HEK293T (cell line): ENCODE measurements around the gene FARP2.

Source experiments
- CTCF ChIA-PET: fragments of 350-600 bp; formaldehyde crosslinking; extraction: SDS; loops from one replicate; lab custom pipeline; 2021; ENCODE audit warnings: antibody characterized with exemption, inconsistent platforms; lab: Yijun Ruan, JAX
- POLR2A ChIA-PET: fragments of 350-600 bp; formaldehyde crosslinking; extraction: SDS; loops from one replicate; lab custom pipeline; 2020; ENCODE audit warnings: antibody characterized with exemption, inconsistent platforms; lab: Yijun Ruan, JAX
- DNase-seq: peaks from one replicate; pipeline ENCODE4 v3.0.0; 2012; ENCODE audit warnings: mixed read lengths; ENCODE audit errors: extremely low spot score
- ARNT ChIP-seq: fragments of 450-650 bp; IDR thresholded peaks from 2 replicates; pipeline ENCODE4 v1.6.1; 2017; ENCODE audit warnings: mild to moderate bottlenecking
- BHLHE40 ChIP-seq: fragments of 450-650 bp; IDR thresholded peaks from 2 replicates; pipeline ENCODE4 v1.6.1; 2016; ENCODE audit warnings: mild to moderate bottlenecking, moderate library complexity, borderline replicate concordance
- CTBP1 ChIP-seq: fragments of 450-650 bp; IDR thresholded peaks from 2 replicates; pipeline ENCODE4 v1.6.1; 2016; ENCODE audit warnings: borderline replicate concordance
- ELF4 ChIP-seq: fragments of 450-650 bp; IDR thresholded peaks from 2 replicates; pipeline ENCODE4 v1.6.1; 2017; ENCODE audit warnings: antibody characterized with exemption
- FOXA1 ChIP-seq: fragments of 450-650 bp; IDR thresholded peaks from 2 replicates; pipeline ENCODE4 v1.6.1; 2016; ENCODE audit warnings: mild to moderate bottlenecking
- FOXK2 ChIP-seq: fragments of 450-650 bp; IDR thresholded peaks from 2 replicates; pipeline ENCODE4 v1.6.1; 2016; ENCODE audit warnings: mild to moderate bottlenecking
- FOXM1 ChIP-seq: fragments of 450-650 bp; IDR thresholded peaks from 2 replicates; pipeline ENCODE4 v1.6.1; 2017; ENCODE audit warnings: mild to moderate bottlenecking, borderline replicate concordance
- HDGF ChIP-seq: fragments of 450-650 bp; IDR thresholded peaks from 2 replicates; pipeline ENCODE4 v1.6.1; 2017; ENCODE audit warnings: antibody characterized with exemption, borderline replicate concordance
- L3MBTL2 ChIP-seq: fragments of 450-650 bp; conservative IDR thresholded peaks from 2 replicates; pipeline ENCODE4 v1.6.1; 2016; ENCODE audit warnings: mild to moderate bottlenecking
- LEF1 ChIP-seq: fragments of 450-650 bp; IDR thresholded peaks from 2 replicates; pipeline ENCODE4 v1.6.1; 2017; ENCODE audit warnings: mild to moderate bottlenecking, borderline replicate concordance
- NFRKB ChIP-seq: fragments of 450-650 bp; IDR thresholded peaks from 2 replicates; pipeline ENCODE4 v1.6.1; 2016; ENCODE audit warnings: mild to moderate bottlenecking, moderate library complexity
- SP1 ChIP-seq: fragments of 450-650 bp; IDR thresholded peaks from 2 replicates; pipeline ENCODE4 v1.6.1; 2017
- SUZ12 ChIP-seq: fragments of 450-650 bp; IDR thresholded peaks from 2 replicates; pipeline ENCODE4 v1.6.1; 2016; ENCODE audit warnings: mild to moderate bottlenecking
- TARDBP ChIP-seq: fragments of 450-650 bp; IDR thresholded peaks from 2 replicates; pipeline ENCODE4 v1.6.1; 2016
- ZNF384 ChIP-seq: fragments of 450-650 bp; IDR thresholded peaks from 2 replicates; pipeline ENCODE4 v1.6.1; 2016
- TF ChIP-seq, protein P1 (sequence below): fragments of 450-650 bp; IDR thresholded peaks from 2 replicates; pipeline ENCODE4 v1.6.1; 2016

Gene FARP2

DNA sequence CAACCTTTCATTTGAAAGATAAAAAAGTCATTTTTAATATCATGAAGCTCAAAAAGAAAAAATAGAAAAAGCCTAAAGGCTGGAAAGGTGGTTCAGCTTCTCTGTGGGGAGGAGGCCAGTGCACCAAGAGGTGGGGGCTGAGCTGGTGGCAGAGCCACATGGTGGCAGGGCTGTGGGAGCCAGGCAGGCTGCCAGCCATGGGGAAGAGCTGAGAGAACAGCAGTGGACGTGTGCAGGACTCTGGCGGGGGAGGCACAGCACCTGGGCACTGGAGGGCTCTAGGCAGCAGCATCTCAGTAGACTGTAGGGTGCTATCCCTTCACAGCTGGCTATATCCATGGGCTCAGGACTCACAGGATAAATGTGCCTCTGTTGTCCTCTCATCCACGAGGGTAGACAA is 104.5 kb downstream of the FARP2 start:
- ChIA-PET CTCF (no interaction called here), POLR2A (no interaction called here)
- TF ChIP-seq NFRKB: no peak
- TF ChIP-seq SUZ12: no peak
- no peak for TF ChIP-seq TARDBP
- no peak for TF ChIP-seq SP1
- no peak for TF ChIP-seq BHLHE40
- TF ChIP-seq FOXK2: no peak
- TF ChIP-seq LEF1: no peak
- no peak for TF ChIP-seq ARNT
- TF ChIP-seq FOXA1: no peak
- no peak for TF ChIP-seq HDGF
- no peak for TF ChIP-seq L3MBTL2
- TF ChIP-seq ZNF384: no peak
- TF ChIP-seq ELF4: no peak
- no peak for TF ChIP-seq CTBP1
- DNase-seq: no peak

GRCh38 chr2:241461693-241462677 is 105.9 kb downstream of the FARP2 start:
- no peak for DNase-seq
- TF ChIP-seq L3MBTL2 (no peak), CTBP1 (no peak), BHLHE40 (no peak), LEF1 (no peak), SUZ12 (no peak), SP1 (no peak), TARDBP (no peak), FOXA1 (no peak), ELF4 (no peak), NFRKB (no peak), ZNF384 (no peak), FOXK2 (no peak), HDGF (no peak), FOXM1 (no peak)
- TF ChIP-seq, protein P1, sequence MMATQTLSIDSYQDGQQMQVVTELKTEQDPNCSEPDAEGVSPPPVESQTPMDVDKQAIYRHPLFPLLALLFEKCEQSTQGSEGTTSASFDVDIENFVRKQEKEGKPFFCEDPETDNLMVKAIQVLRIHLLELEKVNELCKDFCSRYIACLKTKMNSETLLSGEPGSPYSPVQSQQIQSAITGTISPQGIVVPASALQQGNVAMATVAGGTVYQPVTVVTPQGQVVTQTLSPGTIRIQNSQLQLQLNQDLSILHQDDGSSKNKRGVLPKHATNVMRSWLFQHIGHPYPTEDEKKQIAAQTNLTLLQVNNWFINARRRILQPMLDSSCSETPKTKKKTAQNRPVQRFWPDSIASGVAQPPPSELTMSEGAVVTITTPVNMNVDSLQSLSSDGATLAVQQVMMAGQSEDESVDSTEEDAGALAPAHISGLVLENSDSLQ: no peak
- CTCF ChIA-PET: no interaction called here
- POLR2A ChIA-PET: no interaction called here

GRCh38 chr2:241463276-241464135 is 107.4 kb downstream of the FARP2 start:
- ChIA-PET POLR2A (no interaction called here), CTCF (no interaction called here)
- DNase-seq: no peak
- no peak for TF ChIP-seq ARNT
- TF ChIP-seq LEF1: no peak
- TF ChIP-seq NFRKB: no peak
- TF ChIP-seq ELF4: no peak
- no peak for TF ChIP-seq ZNF384
- TF ChIP-seq, protein P1: no peak
- no peak for TF ChIP-seq FOXM1
- TF ChIP-seq L3MBTL2: no peak
- TF ChIP-seq FOXA1: no peak
- no peak for TF ChIP-seq CTBP1
- TF ChIP-seq TARDBP: no peak
- TF ChIP-seq FOXK2: no peak
- TF ChIP-seq SUZ12: no peak
- TF ChIP-seq BHLHE40: no peak
- TF ChIP-seq HDGF: no peak

- TF ChIP-seq FOXK2 (no peak), ZNF384 (no peak), NFRKB (no peak), FOXM1 (no peak), ARNT (no peak), BHLHE40 (no peak), TARDBP (no peak), CTBP1 (no peak), FOXA1 (no peak), L3MBTL2 (no peak), HDGF (no peak), LEF1 (no peak), SUZ12 (no peak), ELF4 (no peak), SP1 (no peak)
- TF ChIP-seq, protein P1: no peak
- ChIA-PET POLR2A (no interaction called here), CTCF (no interaction called here)
- no peak for DNase-seq
These were observed 109.5 kb downstream of the FARP2 start for GRCh38 chr2:241465543-241465942.

DNA sequence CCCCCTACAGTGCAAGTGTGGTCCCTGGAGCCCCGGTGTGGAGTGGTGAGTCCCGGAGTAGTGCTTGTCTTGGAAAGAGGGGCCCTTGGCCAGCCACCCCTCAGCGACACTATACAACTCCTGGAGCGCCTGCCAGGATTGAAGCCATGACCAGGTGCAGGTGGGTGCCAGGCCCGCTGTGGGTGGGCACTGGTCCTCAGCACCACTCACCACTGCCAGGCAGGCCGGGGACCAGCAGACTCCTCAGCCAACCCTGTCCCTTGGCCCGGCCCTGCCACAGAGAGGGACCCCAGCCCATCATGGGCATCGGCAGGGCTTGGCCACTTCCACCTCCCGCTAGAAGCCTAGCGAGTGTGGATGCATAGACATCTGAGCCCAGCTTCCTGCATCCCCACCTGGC is 110.1 kb downstream of the FARP2 start:
- no peak for DNase-seq
- TF ChIP-seq NFRKB (no peak), FOXA1 (no peak), BHLHE40 (no peak), SP1 (no peak), FOXM1 (no peak), LEF1 (no peak), SUZ12 (no peak), ARNT (no peak), ELF4 (no peak), CTBP1 (no peak), FOXK2 (no peak), L3MBTL2 (no peak), ZNF384 (no peak), HDGF (no peak), TARDBP (no peak)
- TF ChIP-seq, protein P1: no peak
- POLR2A ChIA-PET: no interaction called here
- CTCF ChIA-PET: no interaction called here
